CD4-positive, alpha-beta T cell (primary cell): ENCODE data around the gene INSRR. TPM values are rescaled to one million over a fixed set of nuclear protein-coding genes. Genes with fewer than 3 reads are reported as not detected.

ENCODE experiments used
- ATAC-seq: fragments of 200-7000 bp; cut with Tn5 transposase; one replicate; pipeline ENCODE4 v1.10.0; 2022; ENCODE audit warnings: mild to moderate bottlenecking; ENCODE audit not compliant: poor library complexity
- CTCF ChIA-PET: fragments of 350-600 bp; sonication (Branson Sonifier 250); formaldehyde crosslinking; loops from one replicate; lab custom pipeline; 2021; ENCODE audit warnings: antibody characterized with exemption, inconsistent platforms; lab: Charles Lee
- POLR2A ChIA-PET: fragments of 350-600 bp; sonication (Branson Sonifier 250); formaldehyde crosslinking; loops from one replicate; lab custom pipeline; 2021; ENCODE audit warnings: antibody characterized with exemption, inconsistent platforms; lab: Charles Lee
- DNase-seq, 14 experiments: peaks; one replicate each; pipeline ENCODE4 v3.0.0-alpha.2; 2013 to 2020; ENCODE audit warnings: mixed read lengths in 2 of 14
- H3K27ac ChIP-seq, 2 donors: one replicate each; pipeline versions ENCODE4 v1.5.1 to v1.7.0; 2013; ENCODE audit warnings: low read length in 2 of 2, low read depth in 1 of 2, mild to moderate bottlenecking in 1 of 2
- H3K27me3 ChIP-seq, 2 experiments: 1 replicate in 1 of 2; 2 replicates in 1 of 2; pipeline versions ENCODE4 v1.6.1 to v1.7.0; 2013; ENCODE audit warnings: low read length in 2 of 2, control low read depth in 1 of 2, mild to moderate bottlenecking in 1 of 2, moderate library complexity in 1 of 2; ENCODE audit not compliant: insufficient read depth in 2 of 2, control insufficient read depth in 1 of 2
- H3K36me3 ChIP-seq: one replicate; pipeline ENCODE4 v1.6.1; 2013; ENCODE audit warnings: low read length, control low read depth; ENCODE audit not compliant: insufficient read depth
- H3K4me1 ChIP-seq: one replicate; pipeline ENCODE4 v1.6.1; 2013; ENCODE audit warnings: low read length, control low read depth; ENCODE audit not compliant: insufficient read depth
- H3K4me3 ChIP-seq: one replicate; pipeline ENCODE4 v1.5.1; 2013; ENCODE audit warnings: mild to moderate bottlenecking, low read length, moderate library complexity
- H3K9me3 ChIP-seq, 2 experiments: 1 replicate in 1 of 2; 2 replicates in 1 of 2; pipeline versions ENCODE4 v1.6.1 to v1.7.0; 2013; ENCODE audit warnings: low read length in 2 of 2, mild to moderate bottlenecking in 2 of 2, control low read depth in 1 of 2, moderate library complexity in 1 of 2; ENCODE audit not compliant: control insufficient read depth in 1 of 2, insufficient read depth in 1 of 2
- H3K27ac Mint-ChIP-seq: one replicate; pipeline ENCODE4 v1.8.0; 2020; ENCODE audit warnings: mixed read lengths
- H3K27me3 Mint-ChIP-seq: one replicate; pipeline ENCODE4 v1.8.0; 2021; ENCODE audit warnings: mixed read lengths
- H3K36me3 Mint-ChIP-seq: one replicate; pipeline ENCODE4 v1.8.0; 2021; ENCODE audit warnings: low read depth, mixed read lengths
- H3K4me1 Mint-ChIP-seq: one replicate; pipeline ENCODE4 v1.8.0; 2021; ENCODE audit warnings: low read depth, mixed read lengths
- H3K4me3 Mint-ChIP-seq: one replicate; pipeline ENCODE4 v1.8.0; 2020; ENCODE audit warnings: mild to moderate bottlenecking, mixed read lengths
- H3K9me3 Mint-ChIP-seq: one replicate; pipeline ENCODE4 v1.8.0; 2020; ENCODE audit warnings: mixed read lengths
- intact Hi-C, 2 experiments: fragments of 100-400 bp; cut with DNase I in 1 of 2; cut with micrococcal nuclease in 1 of 2; formaldehyde crosslinking; loops; one replicate each; pipeline versions ENCODE4 v1.15.1 to v1.9.0; 2023 to 2025; cut with DNase I, micrococcal nuclease
- total RNA-seq, 174 experiments: library from RNA in 2 of 174; stranded (reverse) in 2 of 174; gene quantifications; one replicate each; pipeline ENCODE4 v1.2.3 and lab custom pipeline; 2021 to 2026
- TF ChIP-seq, protein P1 (sequence below): fragments of 200-600 bp; IDR thresholded peaks from one replicate; pipeline ENCODE4 v1.8.0; 2022; ENCODE audit warnings: antibody characterized with exemption, mild to moderate bottlenecking

The INSRR gene
- total RNA-seq, 2 experiments from 2014 or later: not detected

DNA sequence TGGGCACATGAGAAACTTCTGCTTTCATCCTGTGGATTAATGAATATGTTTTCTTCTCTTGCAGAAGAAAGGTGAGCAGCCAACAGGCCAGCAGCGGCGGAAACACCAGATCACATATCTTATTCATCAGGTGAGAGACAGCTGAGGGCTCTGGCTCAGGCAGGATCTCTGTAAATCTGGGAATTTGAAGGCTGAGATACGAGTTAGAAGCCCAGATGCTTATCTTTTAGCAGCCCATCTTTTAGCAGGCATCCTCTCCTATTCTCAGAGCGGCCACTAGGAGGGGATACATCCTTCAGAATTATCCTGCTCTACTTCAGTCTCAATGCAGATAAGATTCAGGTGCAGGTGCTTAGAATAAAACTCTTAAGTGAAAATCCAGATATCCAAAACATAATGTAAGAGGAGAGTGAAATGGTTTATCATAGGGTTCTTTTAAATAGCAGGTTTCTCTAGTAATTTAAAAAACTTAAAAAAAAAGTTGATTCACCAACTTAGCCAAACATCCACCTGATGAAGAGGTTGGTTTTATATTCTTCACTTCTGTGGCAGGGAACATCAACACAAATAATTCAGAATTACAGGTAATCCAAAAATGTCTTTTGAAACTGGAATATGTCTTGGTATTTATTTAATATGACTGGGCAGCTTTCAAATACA lies 61.6 kb downstream of the INSRR start:
- DNase-seq (peak in 13 of 14 experiments; percentile 26 to 84 (median 58)), ATAC-seq (peak; percentile 92)
- peaks cover 83% of the 10 kb centered on the region for H3K36me3 Mint-ChIP-seq
- H3K27ac ChIP-seq: no peak overlapping the region
- POLR2A ChIA-PET: interaction anchor here (1.4 to 2.0 kb wide), 2 partner anchors 62 to 64 kb away, joined by 4 to 8 read pairs; partner anchors contain the start of gene INSRR
- peaks cover 91% of the 10 kb centered on the region for H3K36me3 ChIP-seq
- H3K4me1 Mint-ChIP-seq: peaks cover 8% of the 10 kb centered on the region
- no peaks in the 10 kb centered on the region for H3K27me3 Mint-ChIP-seq
- H3K4me3 Mint-ChIP-seq: no peak overlapping the region
- H3K9me3 ChIP-seq: no peaks in the 10 kb centered on the region
- H3K4me1 ChIP-seq: peaks cover 21% of the 10 kb centered on the region
- CTCF ChIA-PET: interaction anchor here (0.8 to 7.6 kb wide), 10 partner anchors 11 to 130 kb away, joined by 3 to 87 read pairs (median 6); partner anchors contain the start of gene NTRK1
- intact Hi-C loops: loop anchor here (1.0 to 5.0 kb wide), 4 partner anchors 63 to 131 kb away; partner anchors contain the start of gene NTRK1 (in 2 of the 2)
- H3K27ac Mint-ChIP-seq: peak overlapping the region; percentile 5
- no peaks in the 10 kb centered on the region for H3K9me3 Mint-ChIP-seq
- TF ChIP-seq, protein P1, sequence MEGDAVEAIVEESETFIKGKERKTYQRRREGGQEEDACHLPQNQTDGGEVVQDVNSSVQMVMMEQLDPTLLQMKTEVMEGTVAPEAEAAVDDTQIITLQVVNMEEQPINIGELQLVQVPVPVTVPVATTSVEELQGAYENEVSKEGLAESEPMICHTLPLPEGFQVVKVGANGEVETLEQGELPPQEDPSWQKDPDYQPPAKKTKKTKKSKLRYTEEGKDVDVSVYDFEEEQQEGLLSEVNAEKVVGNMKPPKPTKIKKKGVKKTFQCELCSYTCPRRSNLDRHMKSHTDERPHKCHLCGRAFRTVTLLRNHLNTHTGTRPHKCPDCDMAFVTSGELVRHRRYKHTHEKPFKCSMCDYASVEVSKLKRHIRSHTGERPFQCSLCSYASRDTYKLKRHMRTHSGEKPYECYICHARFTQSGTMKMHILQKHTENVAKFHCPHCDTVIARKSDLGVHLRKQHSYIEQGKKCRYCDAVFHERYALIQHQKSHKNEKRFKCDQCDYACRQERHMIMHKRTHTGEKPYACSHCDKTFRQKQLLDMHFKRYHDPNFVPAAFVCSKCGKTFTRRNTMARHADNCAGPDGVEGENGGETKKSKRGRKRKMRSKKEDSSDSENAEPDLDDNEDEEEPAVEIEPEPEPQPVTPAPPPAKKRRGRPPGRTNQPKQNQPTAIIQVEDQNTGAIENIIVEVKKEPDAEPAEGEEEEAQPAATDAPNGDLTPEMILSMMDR: peak; percentile 79
- H3K27me3 ChIP-seq: no peaks in the 10 kb centered on the region
- H3K4me3 ChIP-seq: no peak overlapping the region

DNA sequence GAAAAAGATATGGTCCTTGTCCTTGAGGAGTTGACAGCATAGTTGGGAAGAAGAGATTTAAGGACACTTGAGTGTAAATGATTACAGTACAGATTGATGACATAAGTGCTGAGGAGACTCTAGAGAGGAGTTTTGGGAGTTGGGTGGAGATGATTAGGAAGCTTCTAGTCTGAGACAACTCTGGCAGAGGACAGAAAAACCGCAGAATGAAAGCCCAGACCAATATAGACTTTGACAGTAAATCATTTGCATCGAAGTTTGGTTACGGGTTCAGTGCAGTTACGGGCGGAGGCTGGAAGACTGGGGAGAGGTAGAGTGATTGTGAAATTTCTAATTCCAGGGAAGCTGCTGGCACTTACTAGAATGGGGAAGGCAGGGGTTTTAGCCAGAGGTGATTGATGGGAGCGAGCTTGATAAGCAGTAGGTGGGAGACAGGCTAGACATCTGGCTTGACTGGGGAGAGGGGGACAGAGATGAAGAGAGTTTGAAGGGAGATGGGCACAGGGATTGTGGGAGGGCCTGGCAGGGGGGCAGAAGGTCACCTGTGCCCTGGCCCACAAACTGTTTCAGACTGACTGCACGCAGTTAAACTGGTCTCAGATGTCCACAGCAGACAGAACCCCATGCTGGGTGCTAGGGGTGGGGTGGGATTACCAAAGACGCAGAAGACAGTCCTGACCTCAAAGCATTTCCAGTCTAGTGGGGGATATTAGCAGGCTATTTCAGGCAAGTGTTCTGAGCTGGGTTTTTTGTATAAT lies 62.4 kb downstream of the INSRR start:
- no peaks in the 10 kb centered on the region for H3K27me3 ChIP-seq
- no peak overlapping the region for H3K4me3 ChIP-seq
- peaks cover 93% of the 10 kb centered on the region for H3K36me3 ChIP-seq
- DNase-seq (no peak), ATAC-seq (no peak)
- Mint-ChIP-seq H3K4me3 (no peak overlapping the region), H3K27me3 (no peaks in the 10 kb centered on the region), H3K27ac (no peak overlapping the region), H3K9me3 (no peaks in the 10 kb centered on the region), H3K36me3 (peaks cover 89% of the 10 kb centered on the region), H3K4me1 (peaks cover 6% of the 10 kb centered on the region)
- no peak overlapping the region for H3K27ac ChIP-seq
- ChIA-PET CTCF (interaction anchor here (0.8 to 7.6 kb wide), 7 partner anchors 17 to 131 kb away, joined by 3 to 87 read pairs (median 6); partner anchors contain the start of gene NTRK1), POLR2A (interaction anchor here (1.4 to 2.0 kb wide), 2 partner anchors 63 to 65 kb away, joined by 4 to 8 read pairs; partner anchors contain the start of gene INSRR)
- TF ChIP-seq, protein P1: no peak
- peaks cover 14% of the 10 kb centered on the region for H3K4me1 ChIP-seq
- intact Hi-C loops: loop anchor here (1.0 to 5.0 kb wide), 4 partner anchors 64 to 132 kb away; partner anchors contain the start of gene NTRK1 (in 2 of the 2)
- H3K9me3 ChIP-seq: no peaks in the 10 kb centered on the region

- ChIA-PET CTCF (interaction anchor here (0.7 to 7.6 kb wide), 6 partner anchors 18 to 132 kb away, joined by 3 to 87 read pairs (median 4); partner anchors contain the start of gene NTRK1), POLR2A (interaction anchor here (1.4 kb wide), 1 partner anchor 66 kb away, joined by 4 read pairs; no protein-coding TSS in a partner anchor)
- no peak for ATAC-seq
- Histone ChIP-seq H3K27me3 (no peaks in the 10 kb centered on the region), H3K9me3 (no peaks in the 10 kb centered on the region), H3K4me3 (no peak overlapping the region), H3K27ac (no peak overlapping the region), H3K4me1 (peaks cover 7% of the 10 kb centered on the region), H3K36me3 (peaks cover 93% of the 10 kb centered on the region)
- no peak for DNase-seq
- Mint-ChIP-seq H3K27ac (no peak overlapping the region), H3K27me3 (no peaks in the 10 kb centered on the region), H3K36me3 (peaks cover 89% of the 10 kb centered on the region), H3K4me1 (no peaks in the 10 kb centered on the region), H3K4me3 (no peak overlapping the region), H3K9me3 (no peaks in the 10 kb centered on the region)
- intact Hi-C loops: loop anchor here in 1 of 2 experiments (5.0 kb wide), 1 partner anchor 132 kb away; no protein-coding TSS in a partner anchor
- TF ChIP-seq, protein P1: no peak
These were observed 63.1 kb downstream of the INSRR start for GRCh38 chr1:156795787-156796186.
